Mucosa of stomach (tissue), 1 donor: ENCODE measurements around the gene OR2J3.
"Not testable (repeated sequence)": the region's sequence is repeated elsewhere in the genome, so short reads cannot be mapped to it uniquely, and the experiment has no call there.

Experiments used
- H3K27me3 ChIP-seq: one replicate; pipeline ENCODE4 v1.7.0; 2013; ENCODE audit warnings: mild to moderate bottlenecking, low read length; ENCODE audit not compliant: control insufficient read depth, insufficient read depth
- H3K36me3 ChIP-seq: one replicate; pipeline ENCODE4 v1.7.0; 2013; ENCODE audit warnings: low read length; ENCODE audit not compliant: control insufficient read depth, insufficient read depth
- H3K4me1 ChIP-seq: one replicate; pipeline ENCODE4 v1.7.0; 2013; ENCODE audit warnings: mild to moderate bottlenecking, low read length; ENCODE audit not compliant: control insufficient read depth, insufficient read depth
- H3K4me3 ChIP-seq: one replicate; pipeline ENCODE4 v1.7.0; 2013; ENCODE audit warnings: low read length
- H3K9ac ChIP-seq: one replicate; pipeline ENCODE4 v1.7.0; 2013; ENCODE audit warnings: mild to moderate bottlenecking, low read length, moderate library complexity
- H3K9me3 ChIP-seq: one replicate; pipeline ENCODE4 v1.7.0; 2013; ENCODE audit warnings: mild to moderate bottlenecking, low read length, moderate library complexity; ENCODE audit not compliant: control insufficient read depth
- donor health status: Pancreatic carcinoma.

The OR2J3 gene

GRCh38 chr6:29107758-29108157, at the start of gene OR2J3:
TSS of gene OR2J3 (plus strand) at chr6:29108058. CDS start at chr6:29111891, 3,833 bp downstream.
- no peak within 1 kb of the TSS for H3K9ac ChIP-seq
- no peaks in the 10 kb centered on the region for H3K27me3 ChIP-seq
- no peaks in the 10 kb centered on the region for H3K9me3 ChIP-seq
- no peak within 1 kb of the TSS for H3K4me3 ChIP-seq
- no peaks in the 10 kb centered on the region for H3K36me3 ChIP-seq
- no peaks in the 10 kb centered on the region for H3K4me1 ChIP-seq

GRCh38 chr6:29071831-29072723, 35.8 kb upstream of the OR2J3 start:
- Histone ChIP-seq H3K9me3 (no peaks in the 10 kb centered on the region), H3K27me3 (no peaks in the 10 kb centered on the region), H3K4me1 (no peaks in the 10 kb centered on the region), H3K4me3 (no peak overlapping the region), H3K9ac (no peak overlapping the region), H3K36me3 (no peaks in the 10 kb centered on the region)

GRCh38 chr6:29079203-29079602, 28.7 kb upstream of the OR2J3 start:
- Histone ChIP-seq H3K27me3 (no peaks in the 10 kb centered on the region), H3K4me1 (no peaks in the 10 kb centered on the region), H3K4me3 (no peak overlapping the region), H3K36me3 (no peaks in the 10 kb centered on the region), H3K9me3 (no peaks in the 10 kb centered on the region), H3K9ac (no peak overlapping the region)

- no peak overlapping the region for H3K9ac ChIP-seq
- H3K4me1 ChIP-seq: no peaks in the 10 kb centered on the region
- H3K36me3 ChIP-seq: no peaks in the 10 kb centered on the region
- H3K27me3 ChIP-seq: no peaks in the 10 kb centered on the region
- no peak overlapping the region for H3K4me3 ChIP-seq
- no peaks in the 10 kb centered on the region for H3K9me3 ChIP-seq
Observed at GRCh38 chr6:29081312-29081711, 26.5 kb upstream of the OR2J3 start.

DNA sequence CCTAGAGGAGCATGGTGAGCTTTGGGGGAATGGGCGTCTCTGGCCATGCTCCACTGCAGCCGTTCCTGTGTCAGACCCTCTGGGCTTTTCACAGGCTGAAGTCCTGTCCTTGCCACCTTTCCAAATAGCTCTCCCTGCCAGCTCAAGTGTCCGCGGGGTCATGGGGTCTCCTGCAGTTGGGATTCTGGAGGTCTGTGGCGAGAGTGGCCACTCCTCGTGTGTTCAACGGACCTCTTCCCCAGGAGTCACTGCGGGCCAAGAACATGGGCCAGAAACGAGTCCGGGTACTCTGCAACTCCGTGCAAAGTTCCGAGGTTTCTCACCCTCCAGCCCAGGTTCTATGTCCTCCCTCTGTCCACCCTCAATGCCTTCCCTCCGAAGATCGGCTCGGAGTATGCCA, 25.4 kb upstream of the OR2J3 start:
- no peaks in the 10 kb centered on the region for H3K36me3 ChIP-seq
- H3K27me3 ChIP-seq: no peaks in the 10 kb centered on the region
- no peaks in the 10 kb centered on the region for H3K9me3 ChIP-seq
- no peaks in the 10 kb centered on the region for H3K4me1 ChIP-seq
- no peak overlapping the region for H3K4me3 ChIP-seq
- H3K9ac ChIP-seq: no peak overlapping the region

DNA sequence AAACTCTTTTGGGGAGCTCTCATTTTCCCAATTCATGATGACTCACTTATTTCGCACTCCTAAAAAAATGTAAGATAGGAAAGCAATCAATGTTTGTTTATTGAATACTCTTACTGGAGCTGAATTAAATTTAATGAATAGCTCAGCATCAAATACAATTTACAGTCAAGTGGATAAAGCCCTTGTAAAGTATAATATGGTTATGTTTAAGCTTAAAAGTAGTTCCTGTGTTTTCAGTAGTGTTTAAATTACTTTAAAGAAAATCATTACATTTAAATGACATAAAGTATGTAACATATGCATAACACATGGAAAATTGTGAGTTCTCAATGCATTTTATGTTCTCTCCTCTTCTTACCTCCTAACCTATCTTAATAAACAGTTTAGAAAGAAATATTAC, 20.6 kb upstream of the OR2J3 start, which contains the start of gene OR2B3:
TSS of gene OR2B3 (minus strand) at position 101 of the 400 bp plus-strand sequence. CDS start at position 36, 65 bp downstream.
- H3K4me1 ChIP-seq: no peaks in the 10 kb centered on the region
- H3K9ac ChIP-seq: no peak within 1 kb of the TSS
- no peak within 1 kb of the TSS for H3K4me3 ChIP-seq
- no peaks in the 10 kb centered on the region for H3K36me3 ChIP-seq
- H3K27me3 ChIP-seq: no peaks in the 10 kb centered on the region
- no peaks in the 10 kb centered on the region for H3K9me3 ChIP-seq

GRCh38 chr6:29092957-29093356, 14.9 kb upstream of the OR2J3 start:
- no peaks in the 10 kb centered on the region for H3K36me3 ChIP-seq
- no peaks in the 10 kb centered on the region for H3K27me3 ChIP-seq
- no peaks in the 10 kb centered on the region for H3K9me3 ChIP-seq
- H3K4me1 ChIP-seq: no peaks in the 10 kb centered on the region
- H3K4me3 ChIP-seq: no peak overlapping the region
- no peak overlapping the region for H3K9ac ChIP-seq

DNA sequence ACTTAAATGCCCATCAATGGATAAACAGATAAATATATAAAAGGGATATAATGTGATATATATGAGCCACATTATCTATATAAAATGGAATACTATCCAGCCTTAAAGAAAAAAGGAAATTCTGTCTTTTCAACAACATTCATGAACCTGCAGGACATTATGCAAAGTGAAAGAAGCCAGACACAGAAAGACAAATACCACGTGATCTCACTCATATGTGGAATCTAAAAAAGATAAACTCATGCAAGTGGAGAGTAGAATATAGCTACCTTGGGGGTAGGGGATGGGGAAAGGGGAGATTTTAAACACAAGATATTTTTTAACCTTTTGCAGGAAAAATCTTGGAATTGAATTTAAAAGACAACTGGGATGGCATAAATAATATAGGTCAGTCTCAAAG, 10.1 kb upstream of the OR2J3 start:
- no peaks in the 10 kb centered on the region for H3K36me3 ChIP-seq
- no peak overlapping the region for H3K4me3 ChIP-seq
- no peaks in the 10 kb centered on the region for H3K4me1 ChIP-seq
- H3K9me3 ChIP-seq: no peaks in the 10 kb centered on the region
- H3K27me3 ChIP-seq: no peaks in the 10 kb centered on the region
- no peak overlapping the region for H3K9ac ChIP-seq

DNA sequence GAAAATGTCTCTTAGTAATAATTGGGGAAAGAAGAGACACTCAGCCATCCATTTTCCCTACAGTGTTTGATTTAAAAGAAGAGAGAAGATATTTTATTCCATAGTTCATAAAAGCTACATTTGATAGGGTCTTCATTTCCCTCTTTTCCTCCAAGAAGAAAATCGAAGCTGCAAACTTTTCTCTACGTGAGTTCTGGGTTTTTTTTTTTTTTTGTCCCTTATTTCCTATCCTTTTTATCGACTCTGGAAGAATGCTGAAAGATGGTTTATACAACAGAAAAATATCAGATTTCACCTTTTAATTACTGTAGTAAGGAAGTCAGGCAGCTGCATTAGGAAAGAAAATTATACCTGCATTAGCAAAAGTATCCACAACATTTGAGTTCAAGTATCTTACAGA, 8.7 kb upstream of the OR2J3 start, which contains the start of gene OR2J1:
TSS of gene OR2J1 (plus strand) at position 301 of the 400 bp plus-strand sequence. CDS start 1,453 bp downstream, outside the sequence.
- Histone ChIP-seq H3K4me3 (no peak within 1 kb of the TSS), H3K27me3 (no peaks in the 10 kb centered on the region), H3K9ac (no peak within 1 kb of the TSS), H3K36me3 (no peaks in the 10 kb centered on the region), H3K9me3 (no peaks in the 10 kb centered on the region), H3K4me1 (no peaks in the 10 kb centered on the region)

DNA sequence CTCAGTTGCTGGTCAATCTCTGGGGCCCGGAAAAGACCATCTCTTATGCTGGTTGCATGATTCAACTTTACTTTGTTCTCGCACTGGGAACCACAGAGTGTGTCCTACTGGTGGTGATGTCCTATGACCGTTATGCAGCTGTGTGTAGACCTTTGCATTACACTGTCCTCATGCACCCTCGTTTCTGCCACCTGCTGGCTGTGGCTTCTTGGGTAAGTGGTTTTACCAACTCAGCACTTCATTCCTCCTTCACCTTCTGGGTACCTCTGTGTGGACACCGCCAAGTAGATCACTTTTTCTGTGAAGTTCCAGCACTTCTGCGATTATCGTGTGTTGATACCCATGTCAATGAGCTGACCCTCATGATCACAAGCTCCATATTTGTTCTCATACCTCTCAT, 4.3 kb downstream of the OR2J3 start:
- H3K9me3 ChIP-seq: no peaks in the 10 kb centered on the region
- H3K36me3 ChIP-seq: no peaks in the 10 kb centered on the region
- H3K4me3 ChIP-seq: no peak overlapping the region
- H3K27me3 ChIP-seq: no peaks in the 10 kb centered on the region
- H3K4me1 ChIP-seq: no peaks in the 10 kb centered on the region
- no peak overlapping the region for H3K9ac ChIP-seq

DNA sequence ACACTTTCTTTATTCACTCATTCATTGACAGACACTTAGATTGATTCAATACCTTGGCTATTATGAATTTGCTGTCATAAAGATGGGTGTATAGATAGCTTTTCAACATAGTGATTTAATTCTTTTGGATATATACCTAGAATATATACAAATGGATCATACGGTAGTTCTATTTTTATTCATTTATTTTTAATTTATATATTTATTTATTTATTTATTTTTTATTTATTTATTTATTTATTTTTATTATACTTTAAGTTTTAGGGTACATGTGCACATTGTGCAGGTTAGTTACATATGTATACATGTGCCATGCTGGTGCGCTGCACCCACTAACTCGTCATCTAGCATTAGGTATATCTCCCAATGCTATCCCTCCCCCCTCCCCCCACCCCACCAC, 7.1 kb downstream of the OR2J3 start:
- not testable (repeated sequence) for H3K4me3 ChIP-seq, H3K9ac ChIP-seq, H3K27me3 ChIP-seq

DNA sequence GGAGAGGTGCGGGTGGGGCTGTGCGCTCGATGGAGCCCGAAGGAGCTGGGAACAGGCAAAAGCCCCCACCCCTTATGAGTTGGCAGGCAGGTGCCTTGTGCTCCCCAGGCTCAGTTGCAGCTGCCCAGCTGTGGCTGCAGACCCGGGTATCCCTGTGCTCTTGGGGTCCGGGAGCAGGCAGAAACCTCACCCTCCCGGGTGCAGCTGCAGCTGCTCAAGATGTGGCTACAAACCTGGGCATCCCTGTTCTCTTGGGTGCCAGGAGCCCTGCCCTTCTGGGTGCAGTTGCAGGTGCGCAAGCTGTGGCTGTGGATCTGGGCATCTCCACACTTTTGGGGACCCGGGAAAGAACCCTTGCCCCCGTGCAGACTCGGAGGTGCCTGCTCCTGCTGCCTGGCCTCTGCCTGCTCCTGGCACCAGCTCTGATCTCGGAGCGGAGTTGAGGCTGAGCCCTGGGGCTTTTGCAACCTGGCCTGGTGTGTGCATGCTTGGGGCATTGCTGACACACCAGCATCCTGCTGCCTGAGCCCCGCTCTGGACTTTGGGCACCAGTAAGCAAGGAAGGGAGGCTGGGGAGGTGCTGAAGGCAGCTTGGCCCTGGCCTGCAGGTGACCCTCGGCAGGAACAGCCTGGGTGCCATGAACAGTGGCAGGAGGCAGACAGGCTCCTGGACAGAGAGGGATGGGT, 21.6 kb downstream of the OR2J3 start:
- no peaks in the 10 kb centered on the region for H3K27me3 ChIP-seq
- no peak overlapping the region for H3K9ac ChIP-seq
- H3K4me1 ChIP-seq: no peaks in the 10 kb centered on the region
- no peak overlapping the region for H3K4me3 ChIP-seq
- no peaks in the 10 kb centered on the region for H3K36me3 ChIP-seq
- no peaks in the 10 kb centered on the region for H3K9me3 ChIP-seq

More for the DNA sequence above, 7.1 kb downstream of the OR2J3 start:
- H3K4me1 ChIP-seq, H3K9me3 ChIP-seq, H3K36me3 ChIP-seq: not testable (repeated sequence)
